GM06990 (cell line): Measurements from ENCODE around the gene CASK.
"Not testable (repeated sequence)": the region's sequence is repeated elsewhere in the genome, so short reads cannot be mapped to it uniquely, and the experiment has no call there.

ENCODE experiments used
- DNase-seq: peaks from one replicate; pipeline ENCODE4 v3.0.0-alpha.2; 2011; ENCODE audit not compliant: insufficient read length; ENCODE audit errors: extremely low read depth
- H3K27me3 ChIP-seq: replicated peaks from 2 replicates; pipeline ENCODE4 v1.6.0; 2011; ENCODE audit warnings: low read length; ENCODE audit not compliant: control insufficient read depth, insufficient read depth
- H3K36me3 ChIP-seq: 2 replicates; pipeline ENCODE4 v1.5.1; 2011; ENCODE audit warnings: low read length; ENCODE audit not compliant: control insufficient read depth, insufficient read depth
- H3K4me3 ChIP-seq: replicated peaks from 2 replicates; pipeline ENCODE4 v1.5.1; 2011; ENCODE audit warnings: low read depth, mild to moderate bottlenecking, control low read depth, low read length
- CTCF ChIP-seq: IDR thresholded peaks from 2 replicates; pipeline ENCODE4 v1.5.1; 2011; ENCODE audit warnings: low read length, control low read depth, mild to moderate bottlenecking, inconsistent platforms; ENCODE audit not compliant: insufficient read depth, poor library complexity, severe bottlenecking

The CASK gene

GRCh38 chrX:41608244-41608643 is 315.1 kb downstream of the CASK start:
- DNase-seq = no peak
- no peaks in the 10 kb centered on the region for H3K36me3 ChIP-seq
- no peaks in the 10 kb centered on the region for H3K27me3 ChIP-seq
- no peak overlapping the region for H3K4me3 ChIP-seq
- TF ChIP-seq CTCF = no peak

DNA sequence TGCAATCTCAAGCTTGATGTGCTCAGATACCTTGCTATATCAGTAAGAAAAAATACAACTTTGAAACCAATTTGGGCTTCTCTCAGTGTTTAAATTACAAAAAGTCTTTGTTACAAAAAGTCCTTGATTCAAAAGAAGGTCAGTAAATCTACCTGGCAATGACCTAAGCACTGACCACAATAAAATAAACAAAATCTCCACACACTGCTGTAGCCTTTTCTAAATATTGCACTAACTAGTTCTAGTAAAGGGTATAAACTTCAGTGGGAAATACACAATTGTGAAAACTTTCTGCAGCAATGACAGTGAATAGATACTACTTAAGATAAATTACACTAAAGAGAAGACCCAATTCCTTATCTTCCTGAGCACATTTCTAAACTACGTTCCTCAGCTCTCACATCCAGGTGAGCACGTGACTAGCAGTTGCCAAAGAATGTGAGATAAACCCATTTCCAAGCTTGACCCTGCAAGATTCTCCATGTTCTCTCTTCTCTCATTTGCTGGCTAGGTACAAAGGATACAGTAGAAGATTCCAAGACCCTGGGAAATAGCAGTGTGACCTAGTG is 316.0 kb downstream of the CASK start:
- H3K27me3 ChIP-seq = no peaks in the 10 kb centered on the region
- H3K36me3 ChIP-seq = no peaks in the 10 kb centered on the region
- H3K4me3 ChIP-seq = no peak overlapping the region
- no peak for TF ChIP-seq CTCF
- DNase-seq = no peak

DNA sequence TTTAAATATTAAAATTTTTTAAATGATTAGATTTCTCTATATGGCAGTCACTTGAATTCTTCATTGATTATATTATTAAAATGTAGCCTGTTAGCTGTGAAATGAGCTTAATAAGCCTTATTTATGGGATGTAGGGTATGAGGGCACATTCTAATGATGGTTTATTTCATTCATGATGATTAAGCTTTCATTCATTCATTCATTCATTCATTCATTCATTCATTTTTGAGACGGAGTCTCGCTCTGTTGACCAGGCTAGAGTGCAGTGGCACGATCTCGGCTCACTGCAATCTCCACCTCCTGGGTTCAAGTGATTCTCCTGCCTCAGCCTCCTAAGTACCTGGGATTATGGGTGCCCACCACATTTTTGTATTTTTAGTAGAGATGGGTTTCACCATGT is 317.3 kb downstream of the CASK start:
- DNase-seq, H3K4me3 ChIP-seq, H3K36me3 ChIP-seq, H3K27me3 ChIP-seq: not testable (repeated sequence)

GRCh38 chrX:41604766-41605543 is 318.4 kb downstream of the CASK start:
- H3K4me3 ChIP-seq = no peak overlapping the region
- no peak for DNase-seq
- no peaks in the 10 kb centered on the region for H3K27me3 ChIP-seq
- H3K36me3 ChIP-seq = no peaks in the 10 kb centered on the region
- no peak for TF ChIP-seq CTCF

DNA sequence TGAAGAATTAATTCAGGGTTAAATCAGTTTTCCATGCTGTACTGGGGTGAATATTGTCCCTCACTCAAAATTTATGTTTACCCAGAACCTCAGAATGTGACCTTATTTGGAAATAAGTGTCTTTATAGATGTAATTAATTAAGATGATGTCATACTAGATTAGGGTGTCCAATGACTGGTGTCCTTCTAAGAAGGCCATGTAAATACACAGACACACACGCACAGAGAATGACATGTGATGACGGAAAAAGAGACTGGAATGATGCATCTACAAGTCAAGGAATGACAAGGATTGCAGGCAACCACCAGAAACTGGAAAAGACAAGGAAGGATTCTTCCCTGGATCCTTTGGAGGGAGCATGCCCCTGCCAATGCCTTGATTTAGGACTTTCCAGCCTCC is 319.2 kb downstream of the CASK start:
- TF ChIP-seq CTCF = no peak
- no peaks in the 10 kb centered on the region for H3K27me3 ChIP-seq
- H3K4me3 ChIP-seq = no peak overlapping the region
- DNase-seq = no peak
- no peaks in the 10 kb centered on the region for H3K36me3 ChIP-seq

- no peaks in the 10 kb centered on the region for H3K27me3 ChIP-seq
- DNase-seq = no peak
- H3K36me3 ChIP-seq = no peaks in the 10 kb centered on the region
These were observed 319.8 kb downstream of the CASK start for GRCh38 chrX:41603596-41603995.

More at GRCh38 chrX:41603596-41603995, 319.8 kb downstream of the CASK start:
- H3K4me3 ChIP-seq = no peak overlapping the region
- TF ChIP-seq CTCF = no peak
